ENCODE measurements around the gene RASGEF1C. TPM values are rescaled to one million over a fixed set of nuclear protein-coding genes. Genes with fewer than 3 reads are reported as not detected.

Gene RASGEF1C
- total and polyA plus RNA-seq, 2 experiments from 2014 or later: 0.40 to 0.42 TPM

DNA sequence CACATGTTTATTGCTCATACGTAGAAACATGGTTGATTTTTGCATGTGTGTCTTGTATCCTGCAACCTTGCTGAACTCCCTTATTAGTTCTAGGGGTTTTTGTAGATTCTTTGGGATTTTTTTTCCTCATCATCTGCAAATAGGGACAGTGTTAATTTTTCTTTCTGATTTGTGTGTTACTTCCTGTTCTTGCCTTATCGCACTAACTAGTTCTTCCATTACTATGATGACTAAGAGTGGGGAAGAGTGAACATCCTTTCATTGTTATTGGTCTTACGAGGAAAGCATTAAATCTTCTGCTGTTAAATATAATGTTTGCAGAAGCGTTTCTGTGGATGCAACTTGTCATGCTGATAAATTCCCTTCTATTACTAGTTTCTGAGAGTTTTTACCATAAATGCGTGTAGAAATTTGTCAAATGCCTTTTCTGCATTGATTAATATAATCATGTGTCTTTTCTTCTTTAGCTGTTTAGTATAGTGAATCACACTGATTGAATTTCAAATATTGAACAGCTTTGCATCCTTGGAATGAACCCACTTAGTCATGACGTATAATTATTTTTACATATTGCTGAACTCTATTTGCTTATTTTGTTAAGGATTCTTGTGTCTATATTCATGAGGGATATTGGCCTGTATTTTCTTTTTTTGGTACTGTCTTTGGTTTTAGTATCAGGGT, 105.4 kb downstream of the RASGEF1C start (continued):
- TF ChIP-seq, protein P1, sequence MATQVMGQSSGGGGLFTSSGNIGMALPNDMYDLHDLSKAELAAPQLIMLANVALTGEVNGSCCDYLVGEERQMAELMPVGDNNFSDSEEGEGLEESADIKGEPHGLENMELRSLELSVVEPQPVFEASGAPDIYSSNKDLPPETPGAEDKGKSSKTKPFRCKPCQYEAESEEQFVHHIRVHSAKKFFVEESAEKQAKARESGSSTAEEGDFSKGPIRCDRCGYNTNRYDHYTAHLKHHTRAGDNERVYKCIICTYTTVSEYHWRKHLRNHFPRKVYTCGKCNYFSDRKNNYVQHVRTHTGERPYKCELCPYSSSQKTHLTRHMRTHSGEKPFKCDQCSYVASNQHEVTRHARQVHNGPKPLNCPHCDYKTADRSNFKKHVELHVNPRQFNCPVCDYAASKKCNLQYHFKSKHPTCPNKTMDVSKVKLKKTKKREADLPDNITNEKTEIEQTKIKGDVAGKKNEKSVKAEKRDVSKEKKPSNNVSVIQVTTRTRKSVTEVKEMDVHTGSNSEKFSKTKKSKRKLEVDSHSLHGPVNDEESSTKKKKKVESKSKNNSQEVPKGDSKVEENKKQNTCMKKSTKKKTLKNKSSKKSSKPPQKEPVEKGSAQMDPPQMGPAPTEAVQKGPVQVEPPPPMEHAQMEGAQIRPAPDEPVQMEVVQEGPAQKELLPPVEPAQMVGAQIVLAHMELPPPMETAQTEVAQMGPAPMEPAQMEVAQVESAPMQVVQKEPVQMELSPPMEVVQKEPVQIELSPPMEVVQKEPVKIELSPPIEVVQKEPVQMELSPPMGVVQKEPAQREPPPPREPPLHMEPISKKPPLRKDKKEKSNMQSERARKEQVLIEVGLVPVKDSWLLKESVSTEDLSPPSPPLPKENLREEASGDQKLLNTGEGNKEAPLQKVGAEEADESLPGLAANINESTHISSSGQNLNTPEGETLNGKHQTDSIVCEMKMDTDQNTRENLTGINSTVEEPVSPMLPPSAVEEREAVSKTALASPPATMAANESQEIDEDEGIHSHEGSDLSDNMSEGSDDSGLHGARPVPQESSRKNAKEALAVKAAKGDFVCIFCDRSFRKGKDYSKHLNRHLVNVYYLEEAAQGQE (IDR thresholded peaks at IDR 0.05; ENCODE audit: unreplicated experiment): no peak
- no peak for TF ChIP-seq ETS1 (IDR thresholded peaks at IDR 0.05)

GRCh38 chr5:180102636-180103035, 106.4 kb downstream of the RASGEF1C start:
- Histone ChIP-seq H3K27ac (ENCODE audit: low read depth) (no peak overlapping the region), H3K36me3 (ENCODE audit: insufficient read depth) (0 out of 2 replicates have a peak, but pooled peaks cover 6% of the 10 kb centered on the region), H3K79me2 (replicated peaks; ENCODE audit: insufficient read depth) (no peaks in the 10 kb centered on the region), H3F3A (replicated peaks; ENCODE audit: low read depth) (no peaks in the 10 kb centered on the region), H3K4me2 (no peak overlapping the region), H3K4me1 (ENCODE audit: insufficient read depth) (no peaks in the 10 kb centered on the region), H3K4me3 (no peak overlapping the region), H2AFZ (no peak overlapping the region), H4K20me1 (replicated peaks; ENCODE audit: insufficient read depth) (no peaks in the 10 kb centered on the region), H3K9me2 (ENCODE audit: insufficient read depth) (no peaks in the 10 kb centered on the region), H3K27me3 (ENCODE audit: insufficient read depth) (no peaks in the 10 kb centered on the region)
- Mint-ChIP-seq H3K4me3 (no peak overlapping the region), H3K9me3 (peaks cover 13% of the 10 kb centered on the region), H3K27me3 (ENCODE audit: insufficient read depth, low read depth, poor library complexity) (peaks cover 1% of the 10 kb centered on the region), H3K4me1 (no peaks in the 10 kb centered on the region), H3K36me3 (ENCODE audit: low read depth) (no peaks in the 10 kb centered on the region; the same call in 2 of the 3 replicates), H3K27ac (no peak overlapping the region)
- DNase-seq (ENCODE audit: low spot score) (no peak), ATAC-seq (no peak)
- no peak for TF ChIP-seq EZH2phosphoT487 (IDR thresholded peaks at IDR 0.05; ENCODE audit: unreplicated experiment)
- no peak for TF ChIP-seq ZNF331 (CRISPR knock-in tag; IDR thresholded peaks at IDR 0.05; ENCODE audit: low read depth)
- TF ChIP-seq, protein P2, sequence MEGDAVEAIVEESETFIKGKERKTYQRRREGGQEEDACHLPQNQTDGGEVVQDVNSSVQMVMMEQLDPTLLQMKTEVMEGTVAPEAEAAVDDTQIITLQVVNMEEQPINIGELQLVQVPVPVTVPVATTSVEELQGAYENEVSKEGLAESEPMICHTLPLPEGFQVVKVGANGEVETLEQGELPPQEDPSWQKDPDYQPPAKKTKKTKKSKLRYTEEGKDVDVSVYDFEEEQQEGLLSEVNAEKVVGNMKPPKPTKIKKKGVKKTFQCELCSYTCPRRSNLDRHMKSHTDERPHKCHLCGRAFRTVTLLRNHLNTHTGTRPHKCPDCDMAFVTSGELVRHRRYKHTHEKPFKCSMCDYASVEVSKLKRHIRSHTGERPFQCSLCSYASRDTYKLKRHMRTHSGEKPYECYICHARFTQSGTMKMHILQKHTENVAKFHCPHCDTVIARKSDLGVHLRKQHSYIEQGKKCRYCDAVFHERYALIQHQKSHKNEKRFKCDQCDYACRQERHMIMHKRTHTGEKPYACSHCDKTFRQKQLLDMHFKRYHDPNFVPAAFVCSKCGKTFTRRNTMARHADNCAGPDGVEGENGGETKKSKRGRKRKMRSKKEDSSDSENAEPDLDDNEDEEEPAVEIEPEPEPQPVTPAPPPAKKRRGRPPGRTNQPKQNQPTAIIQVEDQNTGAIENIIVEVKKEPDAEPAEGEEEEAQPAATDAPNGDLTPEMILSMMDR (conservative IDR thresholded peaks at IDR 0.05; ENCODE audit: low read depth in 2 of 2): no peak
- TF ChIP-seq JUNB (IDR thresholded peaks at IDR 0.05; ENCODE audit: unreplicated experiment): no peak
- no peak for TF ChIP-seq NANOG (IDR thresholded peaks at IDR 0.05; ENCODE audit: borderline replicate concordance)
- no peak for TF ChIP-seq STAT1 (IDR thresholded peaks at IDR 0.05; ENCODE audit: unreplicated experiment)
- no peak for TF ChIP-seq POLR2AphosphoS5 (IDR thresholded peaks at IDR 0.05; ENCODE audit: low read depth)
- no peak for TF ChIP-seq ZNF114 (CRISPR knock-in tag; IDR thresholded peaks at IDR 0.05)
- TF ChIP-seq ZNF462 (CRISPR knock-in tag; IDR thresholded peaks at IDR 0.05): no peak
- TF ChIP-seq EZH2 (IDR thresholded peaks at IDR 0.05; ENCODE audit: low read depth, unreplicated experiment): no peak
- no peak for TF ChIP-seq CREB1 (CRISPR knock-in tag; IDR thresholded peaks at IDR 0.05; ENCODE audit: low read depth)

Data from GM23338 (cell line).